NAMALWA (cell line): ENCODE data around the gene SSR4.
A peak's percentile ranks its signal among the peaks of the same experiment; 100 is the strongest.

ENCODE experiments used
- DNase-seq: peaks from one replicate; pipeline ENCODE4 v3.0.0-alpha.2; 2015; ENCODE audit warnings: low spot score

Gene SSR4

DNA sequence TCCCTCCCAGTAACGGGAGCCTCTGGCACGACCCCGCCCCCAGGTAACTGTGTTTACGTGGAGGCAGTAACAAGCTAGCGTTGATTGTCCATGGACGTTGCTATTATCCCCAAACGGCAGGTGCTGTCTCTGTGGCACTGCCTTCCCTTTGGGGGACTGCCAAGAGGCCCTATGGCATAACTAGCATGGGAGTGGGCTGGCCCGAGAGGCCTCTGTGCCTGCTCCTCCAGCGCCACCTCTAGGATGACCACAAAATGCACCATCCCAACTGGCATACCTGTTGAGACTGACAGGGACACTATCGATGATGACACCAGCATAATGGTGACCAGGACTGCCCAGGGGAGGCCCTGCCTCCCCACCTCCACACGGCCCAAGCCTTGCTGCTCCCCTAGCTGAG lies 12.2 kb upstream of the SSR4 start:
- no peak for DNase-seq

DNA sequence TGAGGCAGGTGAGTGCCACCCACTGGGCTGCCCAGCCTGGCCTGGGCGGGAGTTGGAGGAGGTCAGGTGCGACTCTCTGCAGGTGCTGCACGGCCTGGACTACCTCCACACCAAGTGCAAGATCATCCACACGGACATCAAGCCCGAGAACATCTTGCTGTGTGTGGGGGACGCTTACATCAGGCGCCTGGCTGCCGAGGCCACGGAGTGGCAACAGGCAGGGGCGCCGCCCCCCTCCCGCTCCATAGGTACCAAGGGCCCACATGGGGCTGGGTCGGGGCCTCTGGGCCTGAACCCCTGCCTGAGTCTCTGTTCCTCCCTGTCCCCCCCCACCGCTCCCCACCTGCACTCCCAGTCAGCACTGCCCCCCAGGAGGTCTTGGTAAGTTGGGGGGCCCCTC lies 11.6 kb upstream of the SSR4 start:
- DNase-seq, result no peak

DNA sequence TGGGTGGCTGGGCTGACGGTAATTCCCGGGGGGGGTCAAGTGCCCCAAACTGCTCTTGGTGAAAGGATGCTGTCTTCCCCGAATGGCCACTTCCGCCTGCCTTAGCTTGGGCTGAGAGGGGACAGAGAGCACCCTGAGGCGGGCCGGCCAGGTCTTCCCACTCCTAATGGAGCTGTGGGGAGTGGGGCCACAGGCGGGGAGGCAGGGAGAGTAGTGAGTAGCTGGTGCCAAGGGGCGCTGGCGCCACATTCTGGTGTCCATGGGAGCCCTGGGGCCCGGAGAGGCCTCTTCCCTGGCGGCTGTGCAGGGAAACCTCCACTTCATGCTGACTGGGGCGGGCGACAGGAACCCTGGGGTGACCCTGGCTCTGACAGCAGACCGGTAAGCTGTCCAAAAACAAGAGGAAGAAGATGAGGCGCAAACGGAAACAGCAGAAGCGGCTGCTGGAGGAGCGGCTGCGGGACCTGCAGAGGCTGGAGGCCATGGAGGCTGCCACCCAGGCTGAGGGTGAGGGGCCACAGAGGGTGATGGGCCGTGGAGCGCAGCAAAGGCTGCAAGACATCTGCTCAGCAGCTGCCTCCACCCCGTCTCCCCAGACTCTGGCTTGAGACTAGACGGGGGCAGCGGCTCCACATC lies 11.0 kb upstream of the SSR4 start:
- DNase-seq, result no peak

DNA sequence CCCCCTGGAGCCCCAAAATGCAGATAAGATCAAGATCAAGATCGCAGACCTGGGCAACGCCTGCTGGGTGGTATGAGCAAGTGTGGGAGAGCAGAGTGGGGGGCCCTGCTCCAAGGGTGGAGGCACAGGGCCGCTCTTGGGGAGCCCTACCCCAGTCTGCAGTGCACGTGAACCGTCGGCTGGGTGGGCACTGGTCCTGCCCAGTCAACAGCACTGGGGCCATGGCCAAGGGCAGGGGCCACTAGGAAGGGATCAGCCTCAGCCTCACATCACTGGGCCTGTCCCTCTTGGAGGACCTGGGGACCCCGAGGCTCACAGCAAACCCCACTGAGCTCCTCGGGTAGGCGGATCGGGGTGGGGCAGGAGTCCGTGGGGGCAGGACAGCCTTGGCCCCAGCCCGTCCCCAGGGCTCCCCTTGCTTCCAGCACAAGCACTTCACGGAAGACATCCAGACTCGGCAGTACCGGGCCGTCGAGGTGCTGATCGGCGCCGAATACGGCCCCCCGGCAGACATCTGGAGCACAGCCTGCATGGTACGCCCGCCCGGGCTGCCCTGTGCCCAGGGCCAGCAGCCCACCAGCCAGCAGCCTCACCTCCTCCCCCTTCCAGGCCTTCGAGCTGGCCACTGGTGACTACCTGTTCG lies 10.0 kb upstream of the SSR4 start:
- no peak for DNase-seq

DNA sequence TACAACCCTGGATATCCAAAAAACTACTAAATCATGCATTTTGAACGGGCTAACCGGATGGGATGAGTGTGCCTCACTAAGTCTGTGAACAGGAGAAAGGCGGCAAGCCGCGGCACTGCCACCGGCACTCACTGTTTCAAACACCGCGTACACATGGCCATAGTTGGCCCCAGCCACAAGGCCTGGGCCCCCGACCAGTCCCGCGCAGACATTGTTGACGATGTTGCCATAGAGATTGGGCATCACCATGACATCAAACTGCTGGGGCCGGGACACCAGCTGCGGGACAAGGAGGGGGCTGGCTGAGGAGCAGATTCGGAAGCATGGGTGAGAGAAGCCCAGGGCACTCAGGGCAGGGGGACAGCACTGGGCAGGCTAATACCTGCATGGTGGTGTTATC lies 7.8 kb upstream of the SSR4 start:
- DNase-seq, result no peak

DNA sequence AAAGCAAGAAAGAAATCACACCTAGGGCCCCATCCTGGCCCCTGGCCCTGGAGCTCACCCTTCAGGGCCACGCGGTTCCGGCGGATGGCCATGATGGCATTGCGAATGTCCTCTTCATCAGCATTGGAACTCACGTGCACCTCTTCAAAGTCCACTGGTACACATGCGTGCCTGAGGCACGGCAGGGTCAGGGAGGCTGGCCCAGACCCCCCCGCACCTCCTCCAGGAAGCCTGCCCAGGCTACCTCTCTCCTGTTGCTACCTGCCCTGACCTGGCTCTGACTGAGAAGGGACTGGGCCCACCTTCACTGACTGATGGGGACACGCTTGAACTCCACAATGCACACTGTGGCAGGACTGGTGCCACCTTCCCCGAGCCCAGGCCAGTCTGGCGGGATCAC lies 4.8 kb upstream of the SSR4 start:
- no peak for DNase-seq

DNA sequence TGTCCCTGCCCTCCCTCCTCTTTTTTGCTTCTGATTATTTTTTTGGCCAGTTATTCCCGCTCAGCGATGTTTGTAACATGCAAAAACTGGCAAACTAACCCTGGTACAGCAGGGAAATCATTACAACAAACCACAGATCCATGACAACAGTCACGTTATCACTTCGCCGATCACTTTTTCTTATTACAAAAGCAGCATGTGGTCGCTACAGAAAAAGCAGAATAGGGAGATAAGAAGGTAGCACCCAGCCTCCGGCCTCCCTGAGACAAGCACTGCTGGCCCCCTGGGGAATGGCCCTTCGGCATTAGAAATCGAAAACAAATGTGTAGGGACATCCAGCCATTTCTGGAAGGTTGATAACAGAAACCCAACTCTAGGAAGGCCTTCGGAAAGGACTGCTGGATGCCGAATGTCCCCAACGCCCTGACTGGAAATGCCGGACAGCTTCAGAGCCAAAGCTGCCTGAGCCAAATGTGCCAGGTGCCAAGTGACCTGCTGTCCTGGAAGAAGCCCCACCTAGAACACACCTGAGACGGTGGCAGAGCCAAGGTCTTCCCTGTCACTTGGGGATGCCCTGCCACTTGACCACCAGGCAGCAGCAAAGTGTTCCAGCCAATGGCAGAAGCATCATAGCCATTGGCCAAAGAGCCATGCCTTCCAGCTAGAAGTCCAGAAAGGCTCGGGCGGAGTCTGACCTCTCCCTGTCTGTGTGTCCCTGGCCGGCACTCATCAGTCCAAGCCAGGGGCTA lies 3.2 kb upstream of the SSR4 start:
- no peak for DNase-seq

DNA sequence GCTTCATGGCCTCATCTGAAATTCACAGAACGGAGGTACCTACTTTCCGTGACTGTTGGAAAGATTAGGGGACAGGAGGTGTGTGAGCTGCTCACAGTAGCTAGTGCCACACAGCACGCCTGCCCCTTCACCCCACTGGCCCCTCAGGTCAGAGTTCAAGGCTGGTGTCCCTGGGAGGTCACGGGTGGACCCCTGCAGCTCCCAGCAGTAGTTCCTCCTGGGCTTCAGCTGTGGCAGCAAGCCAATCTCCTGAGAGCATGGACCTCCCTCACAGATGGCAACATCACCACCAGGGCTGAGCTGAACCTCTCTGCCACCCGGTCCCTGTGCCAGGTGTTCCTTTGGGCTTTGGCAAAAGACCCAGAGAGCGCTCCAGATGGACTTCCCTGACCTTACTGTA lies 2.1 kb upstream of the SSR4 start:
- no peak for DNase-seq

DNA sequence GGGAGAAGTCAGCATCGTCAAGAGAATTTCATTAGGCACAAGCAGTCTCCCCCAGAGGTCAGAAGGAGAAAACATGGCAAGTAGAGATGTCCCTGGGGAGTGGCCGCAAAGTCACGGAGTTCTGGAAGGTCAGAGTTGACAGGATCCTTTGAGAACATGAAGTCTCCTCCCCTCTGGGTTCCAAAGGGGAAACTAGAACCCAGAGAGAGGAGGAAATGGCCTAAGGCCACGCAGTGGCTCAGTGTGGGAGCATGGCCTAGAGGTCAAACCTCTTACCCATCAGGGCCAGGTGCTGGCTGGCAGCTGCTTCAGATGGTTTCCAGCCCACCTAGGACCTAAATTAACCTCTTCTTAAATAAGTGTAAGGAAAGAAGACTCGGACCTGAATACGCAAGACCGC lies 1.2 kb upstream of the SSR4 start:
- DNase-seq, result peak; percentile 15

DNA sequence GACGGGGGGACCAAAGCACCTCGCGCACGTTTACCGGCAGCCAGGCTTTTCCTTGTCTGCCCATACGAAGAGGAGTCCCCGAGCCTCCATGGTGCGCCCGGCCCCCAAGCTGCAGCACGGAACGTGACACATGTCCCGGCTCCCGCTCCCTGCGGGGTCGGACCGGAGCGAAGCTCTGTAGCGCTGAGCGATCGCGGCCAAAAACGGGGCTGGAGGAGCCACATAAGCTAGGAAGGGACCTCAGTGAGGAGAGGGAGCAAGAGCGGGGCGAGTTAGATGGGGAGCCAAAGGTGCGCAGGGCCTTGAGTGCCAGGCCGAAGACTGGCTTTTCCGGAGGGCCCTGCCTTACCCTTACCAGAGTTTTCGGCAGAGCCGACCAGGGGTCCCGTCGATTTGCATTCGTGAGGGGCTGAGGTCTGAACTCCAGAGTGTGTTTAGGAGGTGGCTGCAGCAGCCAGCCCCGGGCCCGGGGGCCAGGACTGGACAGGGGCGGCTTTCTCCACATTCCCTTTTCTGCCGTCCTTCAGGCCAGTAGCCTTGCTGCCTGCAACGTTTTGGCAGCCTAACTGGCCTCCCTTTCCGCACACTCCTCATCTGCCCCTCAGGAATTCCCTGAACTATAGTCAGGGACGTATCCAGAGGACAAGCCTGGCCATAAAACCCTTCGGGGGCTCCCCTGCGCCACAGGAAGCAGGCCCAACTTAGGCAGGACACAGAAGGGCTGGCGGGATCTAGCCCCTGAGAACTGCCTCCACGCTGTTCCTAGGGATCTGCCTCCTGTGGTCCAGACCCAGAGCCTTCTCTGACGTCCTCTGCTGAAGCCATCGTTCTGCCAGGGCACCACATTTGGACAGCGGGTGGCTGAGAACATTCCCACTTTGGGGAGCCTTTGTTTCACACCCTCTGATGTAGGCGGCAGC lies 689 bp downstream of the SSR4 start:
- DNase-seq, result no peak

DNA sequence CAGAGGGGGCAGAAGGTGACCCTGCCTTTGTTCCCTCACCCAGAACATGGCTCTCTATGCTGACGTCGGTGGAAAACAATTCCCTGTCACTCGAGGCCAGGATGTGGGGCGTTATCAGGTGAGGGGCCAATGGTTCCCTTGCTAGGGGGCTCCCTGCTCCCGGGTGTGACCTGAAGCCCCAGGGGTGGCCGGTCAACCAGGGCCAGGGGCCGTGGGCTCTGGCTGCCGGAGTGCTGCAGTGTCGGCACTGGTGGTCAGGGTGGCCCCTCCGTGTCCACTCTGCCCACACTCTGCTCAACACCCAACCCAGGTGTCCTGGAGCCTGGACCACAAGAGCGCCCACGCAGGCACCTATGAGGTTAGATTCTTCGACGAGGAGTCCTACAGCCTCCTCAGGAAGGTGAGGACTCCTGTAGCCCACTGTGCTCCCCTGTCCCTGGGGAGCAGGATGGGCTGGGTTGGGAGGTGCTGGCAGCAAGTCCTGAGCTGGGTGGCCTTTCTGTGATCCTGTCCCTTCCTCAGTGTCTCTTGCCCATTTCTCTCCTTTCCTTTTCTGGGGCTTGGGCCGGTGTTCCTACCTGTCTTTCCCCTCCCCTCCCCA lies 3.0 kb downstream of the SSR4 start:
- no peak for DNase-seq

DNA sequence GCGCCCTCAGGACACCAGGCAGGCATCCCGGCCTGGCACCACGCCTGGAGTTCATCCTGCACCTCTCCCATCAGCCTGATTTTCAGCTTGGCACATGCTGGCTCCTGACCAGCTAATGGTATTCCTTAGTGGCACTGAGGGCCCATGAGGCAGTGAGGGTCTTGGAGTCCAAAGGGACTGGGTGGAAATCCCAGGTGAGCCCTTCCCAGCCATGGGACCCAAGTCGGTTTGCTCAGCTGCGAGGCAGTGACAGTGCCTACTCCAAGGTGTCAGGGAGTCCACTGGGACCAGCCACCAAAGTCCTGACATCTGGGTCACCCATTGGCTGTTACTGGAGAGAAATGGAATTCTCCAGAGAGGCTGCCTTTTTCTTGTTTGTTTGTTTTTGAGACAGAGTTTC lies 4.9 kb downstream of the SSR4 start:
- DNase-seq, result no peak

DNA sequence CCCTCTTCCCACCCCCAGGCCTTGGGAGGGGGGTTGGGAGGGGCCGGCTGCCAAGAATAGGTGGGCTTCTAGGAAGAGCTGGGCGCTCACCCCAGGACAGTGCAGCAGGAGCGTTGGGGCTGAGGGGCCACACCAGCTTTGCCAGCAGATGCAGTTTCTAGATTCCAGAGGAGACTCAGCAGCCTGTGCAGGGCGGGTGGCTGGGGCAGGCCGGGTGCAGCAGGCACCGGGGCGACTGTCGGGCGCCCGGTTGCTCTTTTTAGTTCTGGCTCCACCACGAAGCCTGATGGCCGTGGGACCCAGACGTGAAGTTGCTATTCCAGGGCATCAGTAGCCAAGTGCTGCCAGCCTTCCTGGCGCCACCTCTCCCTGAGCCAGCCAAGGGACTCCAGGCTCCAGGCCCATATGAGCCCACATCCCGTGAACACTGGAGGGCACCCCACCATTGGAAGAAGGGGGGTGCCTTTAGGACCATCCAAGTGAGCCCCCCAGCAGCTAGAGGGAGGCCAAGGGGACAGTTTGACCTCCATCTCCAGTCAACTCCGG lies 5.8 kb downstream of the SSR4 start:
- no peak for DNase-seq

DNA sequence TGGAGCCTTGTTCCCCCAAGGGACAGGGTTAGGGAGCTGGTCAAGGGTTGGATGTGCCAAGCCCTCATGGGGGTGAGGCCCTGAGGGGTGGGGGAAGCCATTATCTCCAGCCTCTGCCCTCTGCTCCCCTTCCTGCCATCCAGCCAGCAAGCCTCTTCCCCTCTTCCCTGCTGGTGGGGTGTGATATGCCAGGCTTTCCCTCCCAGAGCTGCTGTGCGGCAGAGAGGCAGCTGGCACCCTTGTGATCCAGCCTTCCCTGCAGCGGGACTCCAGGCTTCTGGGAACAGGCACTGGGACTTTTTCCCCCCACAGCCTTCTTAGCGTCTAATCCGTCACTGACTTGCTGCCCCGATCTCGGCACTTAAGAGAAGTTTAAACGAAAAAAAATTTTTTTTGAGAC lies 6.3 kb downstream of the SSR4 start:
- no peak for DNase-seq

DNA sequence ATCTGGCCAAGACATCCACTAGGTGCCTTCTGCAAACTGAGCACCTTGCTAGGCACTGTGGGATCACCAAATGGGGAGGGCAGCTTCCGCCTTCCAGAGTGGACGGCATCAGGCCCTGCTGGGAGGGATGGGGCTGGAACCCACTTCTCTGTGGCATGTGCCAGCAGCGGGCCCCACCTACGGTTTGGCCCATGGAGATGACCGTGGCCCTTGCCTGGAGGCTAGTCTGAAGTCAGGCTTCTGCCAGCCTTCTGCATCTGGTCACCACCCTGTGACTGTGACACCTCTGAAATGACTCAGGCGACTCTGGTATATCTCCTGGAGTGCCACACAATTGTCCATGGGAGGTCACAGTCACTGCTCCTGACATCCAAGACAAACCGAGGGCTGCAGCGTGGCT lies 7.2 kb downstream of the SSR4 start:
- no peak for DNase-seq

DNA sequence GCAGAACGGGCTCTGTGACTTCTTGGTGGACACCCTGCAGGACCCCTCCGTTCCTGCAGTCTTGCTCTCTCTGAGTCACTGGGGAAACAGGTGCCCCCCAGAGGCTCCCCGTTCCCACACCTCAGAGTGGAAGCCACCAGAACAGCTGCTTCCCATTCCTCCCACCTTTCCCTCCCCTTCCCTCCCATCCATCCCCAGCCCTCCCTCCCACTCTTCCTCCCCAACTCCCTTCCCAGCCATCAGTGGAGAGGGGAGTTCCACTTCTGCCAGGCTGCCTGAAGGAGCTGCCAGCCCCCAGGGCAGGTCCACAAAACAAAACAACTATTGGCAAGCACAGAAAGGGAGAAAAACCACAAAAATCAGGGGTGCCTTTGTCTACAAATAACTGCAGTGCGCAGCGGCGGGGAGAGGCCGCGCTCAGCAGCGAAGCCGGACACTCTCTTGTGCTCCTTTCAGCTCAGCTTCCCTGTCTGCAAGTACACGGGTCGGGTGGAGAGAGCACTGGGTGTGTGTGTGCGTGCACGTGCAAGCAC lies 8.1 kb downstream of the SSR4 start:
- no peak for DNase-seq

DNA sequence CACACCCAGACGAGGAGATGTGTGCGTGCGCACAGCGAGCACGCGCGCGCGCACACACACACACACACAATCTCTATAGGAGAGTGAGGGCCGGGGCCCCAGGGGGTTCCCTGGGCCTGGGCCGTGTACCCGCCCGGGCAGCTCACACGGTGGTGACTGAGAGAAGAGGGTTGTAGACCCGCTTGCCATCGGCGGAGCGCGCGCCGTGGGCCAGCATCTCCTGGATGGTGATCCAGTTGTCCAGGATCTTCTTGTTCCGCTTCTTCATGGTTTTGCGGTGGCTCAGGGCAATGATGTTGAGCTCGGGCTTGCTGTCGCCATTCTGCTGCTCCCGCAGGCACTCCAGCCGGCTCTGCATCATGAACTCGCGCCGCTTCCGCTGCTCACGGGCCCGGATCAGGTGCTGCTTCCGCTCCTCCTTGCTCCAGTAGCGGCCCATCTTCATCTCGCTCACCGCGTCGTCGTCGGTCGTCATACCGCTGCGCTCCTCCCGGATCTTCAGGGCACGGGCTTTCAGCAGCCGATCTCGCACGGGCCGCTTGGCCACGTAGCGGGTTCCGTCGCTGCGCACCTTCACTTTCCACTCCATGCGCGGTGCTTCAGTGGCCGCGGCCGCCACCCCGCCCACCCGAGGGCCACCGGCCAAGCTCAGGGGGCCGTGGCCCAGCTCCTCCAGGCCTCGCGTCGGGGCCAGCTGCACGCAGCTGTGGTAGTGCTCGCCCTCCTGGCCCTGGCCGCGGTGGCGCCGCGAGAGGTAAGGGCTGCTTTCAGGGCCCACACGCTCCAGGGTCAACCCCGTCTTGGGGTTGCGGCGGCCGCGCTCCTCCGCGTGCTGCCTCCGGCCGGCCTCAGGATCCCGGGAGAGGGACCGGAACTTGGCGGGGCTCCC lies 9.0 kb downstream of the SSR4 start:
- DNase-seq, result no peak

DNA sequence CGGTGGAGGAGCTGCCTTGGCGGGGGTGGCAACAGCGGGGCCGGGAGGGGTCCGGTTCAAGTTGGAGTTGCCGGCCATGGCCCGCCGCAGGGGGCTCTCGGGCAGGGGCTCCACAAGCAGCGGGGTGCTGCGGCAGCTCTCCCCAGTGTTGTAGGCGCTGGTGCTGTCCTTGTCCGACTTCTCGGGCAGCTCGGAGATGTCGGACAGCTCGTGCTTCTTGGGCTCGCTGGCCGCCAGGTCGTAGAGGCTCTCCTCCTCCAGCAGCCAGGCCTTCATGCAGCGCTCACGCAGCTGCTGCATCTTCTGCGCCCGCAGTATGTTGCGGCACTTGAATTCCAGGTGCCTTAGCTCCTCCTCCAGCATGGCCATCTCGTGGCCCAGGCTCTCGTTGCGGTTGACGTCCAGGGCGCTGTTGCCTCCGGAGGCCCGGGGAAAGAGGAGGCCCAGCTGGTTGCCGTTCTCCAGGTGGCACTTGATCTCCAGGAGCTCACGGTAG lies 9.7 kb downstream of the SSR4 start:
- no peak for DNase-seq

DNA sequence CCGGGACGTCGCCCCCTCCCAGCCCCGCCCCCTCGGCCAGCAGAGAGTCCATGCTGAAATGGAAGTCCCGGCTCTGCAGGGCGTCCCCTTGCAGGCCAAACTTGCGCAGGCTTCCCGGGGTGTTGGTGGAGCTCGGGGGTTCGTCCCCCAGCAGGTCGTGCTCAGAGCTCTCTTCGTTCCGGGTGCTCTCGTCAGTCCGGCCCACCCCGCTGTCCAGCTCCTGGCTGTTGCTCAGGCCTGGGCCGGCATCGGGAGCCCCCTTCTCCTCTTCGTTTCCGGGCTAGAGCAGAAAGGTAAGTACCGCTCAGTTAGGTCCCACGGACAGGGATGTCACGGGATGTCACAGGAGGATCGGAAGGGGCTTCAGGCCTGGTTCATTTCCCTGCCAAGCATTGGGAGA lies 10.2 kb downstream of the SSR4 start:
- no peak for DNase-seq

DNA sequence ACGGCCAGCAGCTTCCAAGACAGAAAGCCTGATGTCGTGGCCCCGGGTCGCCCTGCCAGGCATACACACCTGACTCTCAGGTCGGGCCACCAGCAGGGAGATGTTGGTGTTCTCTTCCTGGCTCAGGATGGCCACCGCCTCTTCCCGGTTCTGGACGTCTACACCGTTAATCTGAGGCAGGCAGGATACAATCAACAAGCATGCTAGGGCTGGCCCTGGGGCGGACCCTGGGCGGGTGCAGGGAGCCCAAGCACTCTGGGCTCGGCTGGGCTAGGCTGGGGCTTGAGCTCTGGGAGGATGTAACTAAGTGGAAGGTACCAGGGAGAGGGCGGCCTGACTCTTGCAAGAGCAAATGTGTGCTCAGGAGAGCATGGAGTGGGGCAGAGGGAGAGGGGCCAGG lies 11.0 kb downstream of the SSR4 start:
- DNase-seq, result no peak
